Ammon's horn (tissue), 1 donor: ENCODE results near the gene CAPS2.

ENCODE experiments used
- DNase-seq: peaks from one replicate; pipeline ENCODE4 v3.0.0-alpha.2; 2016; ENCODE audit warnings: low spot score

CAPS2 gene

DNA sequence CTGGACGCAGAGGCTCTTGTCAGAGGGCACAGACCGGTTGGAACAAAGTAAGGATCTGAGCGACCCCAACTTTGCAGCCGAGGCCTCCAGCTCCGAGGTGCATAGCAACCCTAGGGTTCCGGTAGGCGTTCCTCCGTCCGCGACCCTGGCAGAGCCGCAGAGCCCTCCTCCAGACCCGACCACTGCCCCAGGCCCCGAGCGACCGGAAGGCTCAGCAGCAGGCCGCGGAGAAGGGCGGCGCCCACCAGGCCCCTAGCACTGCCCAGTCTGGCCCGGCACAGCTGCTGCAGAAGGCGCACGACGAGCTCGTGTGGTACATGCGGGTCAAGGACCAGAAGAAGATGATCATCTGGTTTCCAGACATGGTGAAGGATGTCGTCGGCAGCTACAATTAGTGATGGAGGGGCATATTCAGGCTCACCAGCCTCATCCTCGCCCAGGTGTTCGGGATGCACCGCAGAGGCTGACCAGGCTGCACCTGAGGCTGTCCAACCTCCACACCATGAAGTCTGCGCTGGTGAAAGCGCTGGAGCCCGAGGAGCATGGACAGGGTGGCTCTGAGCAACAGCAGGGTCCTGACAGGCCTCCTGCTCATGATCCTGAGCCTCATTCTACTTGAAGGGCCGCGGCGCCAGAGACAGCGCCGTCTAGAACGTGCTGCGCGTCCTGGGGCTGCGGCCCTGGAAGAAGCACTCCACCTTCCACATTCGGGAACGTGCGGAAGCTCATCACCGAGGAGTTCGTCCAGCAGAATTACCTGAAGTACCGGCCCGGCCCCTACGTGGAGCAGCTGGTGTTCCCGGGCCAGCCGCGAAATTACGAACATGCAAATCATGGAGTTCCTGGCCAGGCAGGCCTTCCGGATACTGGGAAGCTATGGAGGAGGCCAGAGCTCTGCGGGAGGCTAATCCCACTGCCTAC is 24.5 kb downstream of the CAPS2 start:
- no peak for DNase-seq

DNA sequence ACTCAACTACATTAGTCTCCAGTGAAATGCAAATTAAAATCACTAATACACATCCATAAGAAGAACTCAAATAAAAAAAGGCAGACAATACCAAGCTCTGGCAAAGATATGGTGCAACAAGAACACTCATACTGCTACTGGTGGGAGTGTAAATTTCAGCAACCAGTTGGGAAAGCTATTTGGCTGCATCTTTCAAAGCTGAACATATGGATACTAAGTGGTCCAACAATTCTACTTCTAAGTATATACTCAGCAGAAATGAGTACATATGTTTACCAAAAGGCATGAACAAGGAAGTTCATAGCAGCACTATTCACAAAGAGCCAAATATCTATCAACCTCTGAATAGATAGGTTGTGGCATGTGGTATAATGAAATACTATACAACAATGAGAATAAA is 27.3 kb downstream of the CAPS2 start:
- DNase-seq = no peak

DNA sequence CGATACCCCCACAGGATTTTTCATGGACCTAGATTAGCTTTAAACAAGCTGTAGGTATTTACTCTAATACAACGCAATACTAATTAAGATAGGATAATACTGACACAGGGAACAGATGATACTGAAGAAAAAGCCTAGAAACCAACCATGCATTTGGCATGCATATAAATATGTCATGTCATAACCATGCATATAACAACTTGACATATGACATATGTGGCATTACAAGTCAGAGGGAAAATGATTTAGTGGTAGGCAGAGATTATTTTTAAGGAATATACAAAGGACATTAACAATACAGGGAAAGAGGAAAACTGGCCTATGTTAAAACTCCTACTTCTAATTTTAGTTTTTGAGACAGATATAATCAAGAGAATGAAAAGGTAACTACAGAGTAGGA is 27.9 kb downstream of the CAPS2 start:
- no peak for DNase-seq

DNA sequence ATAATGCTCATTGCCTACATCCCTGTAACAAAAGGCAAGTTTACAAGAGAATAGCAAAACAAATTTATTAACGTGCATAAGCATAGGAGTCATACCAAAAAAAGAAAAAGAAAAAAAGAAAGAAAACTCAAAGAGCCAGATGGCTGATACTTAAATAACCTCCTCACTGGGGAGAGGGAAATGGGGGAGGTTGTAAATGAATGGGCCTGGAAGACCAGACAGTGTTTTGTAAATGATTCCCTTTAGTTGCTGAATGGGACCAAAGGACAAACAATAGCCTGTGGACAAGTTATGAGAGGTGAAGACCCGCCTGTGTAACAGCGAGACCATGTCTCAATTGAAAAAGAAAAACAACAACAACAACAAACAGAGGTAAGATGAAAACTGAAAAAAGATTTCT is 35.3 kb downstream of the CAPS2 start:
- DNase-seq = no peak

DNA sequence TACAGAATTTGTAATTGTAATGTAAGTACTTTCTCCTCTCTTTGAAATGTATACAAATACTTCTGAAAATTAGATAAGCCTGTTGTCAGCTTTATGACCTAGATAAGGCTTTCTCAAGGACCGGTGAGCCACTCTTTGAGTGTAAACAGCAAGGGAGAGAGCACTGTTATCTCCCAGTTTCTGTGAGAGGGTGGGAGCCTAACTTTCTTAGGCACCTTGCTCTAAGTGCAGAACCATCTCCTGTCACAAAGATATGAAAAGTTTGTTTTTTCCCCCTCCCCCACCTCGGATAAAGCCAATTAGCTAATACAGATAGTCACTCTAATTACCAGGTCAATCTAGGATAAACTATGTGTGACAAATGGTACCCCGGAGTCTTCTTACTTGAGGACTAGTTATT is 35.8 kb downstream of the CAPS2 start:
- no peak for DNase-seq

DNA sequence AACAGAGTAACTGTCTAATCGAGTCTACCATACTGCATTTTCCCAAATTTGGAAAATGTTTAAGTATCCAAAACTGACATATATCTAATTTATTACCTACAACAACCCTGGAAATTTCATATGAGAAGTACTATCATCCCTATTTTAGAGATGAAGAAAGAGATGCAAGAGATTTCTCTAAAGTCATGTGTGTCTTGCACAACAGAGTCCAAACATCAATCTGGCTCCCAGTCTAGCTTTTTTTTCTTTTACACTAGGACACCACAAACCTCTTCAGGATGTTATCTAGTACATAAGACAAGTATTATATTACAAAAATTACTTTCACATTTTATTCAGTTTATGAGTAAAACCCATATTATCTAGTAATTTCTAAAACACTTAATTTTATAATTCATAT is 39.1 kb downstream of the CAPS2 start:
- DNase-seq = no peak

DNA sequence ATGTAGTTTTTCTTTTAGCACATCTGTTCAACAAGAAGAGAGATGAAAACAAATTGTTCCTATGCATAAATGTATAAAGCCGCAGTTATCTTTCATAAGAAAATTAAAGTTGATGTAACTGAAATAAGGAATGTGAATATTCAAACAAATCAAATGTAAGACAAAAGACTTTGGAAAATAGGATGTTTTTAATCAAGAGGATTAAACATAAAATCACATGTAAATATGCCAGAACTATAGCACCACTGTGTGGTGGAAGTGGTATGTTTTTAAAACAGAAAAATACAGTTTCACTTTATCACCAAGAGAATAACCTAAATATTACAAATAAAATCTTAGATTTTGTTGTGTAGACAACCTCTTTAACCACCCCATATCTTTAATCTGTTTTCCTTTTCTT is 40.4 kb downstream of the CAPS2 start:
- DNase-seq = no peak

DNA sequence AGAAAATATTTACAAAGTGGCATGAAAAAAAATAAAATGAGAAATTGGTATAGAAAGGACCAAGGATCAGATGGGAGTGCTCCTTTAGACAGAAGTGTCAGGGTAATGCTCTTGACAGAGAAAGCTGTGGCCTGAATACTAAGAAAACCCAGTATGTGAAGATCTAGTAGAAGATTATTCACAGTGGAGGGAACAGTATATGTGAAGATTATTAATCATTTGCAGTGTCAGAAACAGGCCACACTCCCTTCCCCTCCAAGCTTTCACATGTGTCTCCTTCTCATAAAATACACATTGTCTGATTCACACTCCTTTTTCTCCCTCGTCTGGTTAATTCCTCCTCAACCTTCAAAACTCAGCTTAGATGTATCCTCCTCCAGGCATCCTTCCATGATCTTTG is 41.3 kb downstream of the CAPS2 start:
- no peak for DNase-seq

DNA sequence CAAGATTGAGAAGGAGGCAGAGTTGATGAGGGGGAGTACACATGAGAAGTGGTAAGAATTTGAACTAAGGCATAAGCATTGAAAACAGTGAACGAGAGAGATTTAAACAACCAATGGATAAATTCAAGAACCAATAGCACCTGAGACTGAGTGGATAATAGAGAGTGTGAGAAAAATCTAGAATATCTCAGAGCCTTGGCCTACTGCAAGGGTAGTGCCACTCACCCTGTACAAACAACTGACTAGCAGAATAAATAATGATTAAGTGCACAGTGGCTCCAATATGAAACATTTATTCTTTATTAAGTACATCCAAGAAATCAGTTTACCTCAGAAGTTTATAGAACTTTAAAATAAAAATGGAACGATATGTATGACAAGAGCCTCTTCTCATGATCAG is 54.4 kb downstream of the CAPS2 start:
- no peak for DNase-seq

DNA sequence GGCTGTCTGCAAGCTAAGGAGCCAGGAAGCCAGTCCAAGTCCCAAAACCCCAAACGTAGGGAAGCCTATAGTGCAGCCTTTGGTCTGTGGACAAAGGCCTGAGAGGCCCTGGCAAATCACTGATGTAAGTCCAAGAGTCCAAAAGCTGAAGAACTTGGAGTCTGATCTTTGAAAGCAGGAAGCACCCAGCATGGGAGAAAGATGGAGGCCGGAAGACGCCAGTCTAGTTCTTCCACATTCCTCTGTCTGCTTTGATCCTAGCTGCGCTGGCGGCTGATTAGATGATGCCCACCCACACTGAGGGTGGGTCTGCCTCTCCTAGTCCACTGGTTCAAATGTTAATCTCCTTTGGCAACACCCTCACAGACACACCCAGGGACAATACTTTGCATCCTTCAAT is 58.5 kb downstream of the CAPS2 start:
- no peak for DNase-seq

DNA sequence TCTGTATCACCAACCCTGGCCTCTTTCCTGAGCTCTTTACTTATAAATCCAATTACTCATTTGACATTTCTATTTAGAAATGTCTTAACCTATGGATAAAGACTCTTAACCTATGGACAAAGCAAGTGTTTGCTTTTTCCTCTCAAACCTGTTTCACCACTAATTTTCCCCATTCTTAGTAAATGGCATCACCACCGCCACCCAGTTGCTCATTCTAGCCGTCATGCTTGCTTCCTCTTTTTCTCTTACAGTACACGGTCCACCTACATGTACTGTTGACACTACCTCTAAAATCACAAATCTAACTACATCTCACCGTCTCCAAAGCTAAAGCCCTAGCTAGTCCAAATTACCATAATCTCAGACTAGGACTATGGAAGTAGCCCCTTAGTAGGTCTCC is 60.0 kb downstream of the CAPS2 start:
- no peak for DNase-seq

DNA sequence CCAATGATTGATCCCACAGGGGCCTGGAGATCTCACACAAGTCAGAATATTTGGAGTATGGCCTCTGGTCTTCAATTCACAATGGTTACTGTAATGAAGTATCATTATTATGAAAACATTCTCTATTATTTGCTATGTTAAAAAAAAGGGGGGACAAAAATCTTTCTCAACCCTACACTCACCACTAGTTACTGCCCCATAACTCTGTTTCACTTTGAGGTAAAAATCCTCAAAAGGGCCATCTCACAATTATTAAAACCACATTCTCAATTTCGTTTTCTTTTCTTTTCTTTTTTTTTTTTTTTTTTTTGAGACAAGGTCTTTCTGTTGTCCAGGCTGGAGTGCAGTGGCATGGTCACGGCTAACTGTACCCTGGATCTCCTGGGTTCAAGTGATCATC is 60.9 kb downstream of the CAPS2 start:
- DNase-seq = no peak

DNA sequence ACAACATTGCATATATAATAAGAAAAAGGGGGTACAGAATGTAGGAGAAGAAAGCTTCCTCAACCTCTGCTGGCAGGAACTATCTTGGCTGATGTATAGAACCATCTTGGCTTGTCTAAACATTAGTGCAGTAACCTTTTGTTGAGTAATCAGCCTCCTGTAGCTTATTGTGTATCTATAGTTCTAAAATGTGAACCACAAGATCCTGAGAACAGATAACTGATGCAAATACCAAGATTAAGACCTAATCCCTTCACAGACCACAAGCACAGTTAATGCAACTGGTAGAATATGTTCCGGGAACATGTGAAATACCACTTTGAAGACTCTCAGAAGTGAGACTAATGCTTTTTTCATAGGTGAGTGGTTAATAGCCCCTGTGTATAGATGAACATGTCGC is 69.8 kb downstream of the CAPS2 start:
- no peak for DNase-seq

DNA sequence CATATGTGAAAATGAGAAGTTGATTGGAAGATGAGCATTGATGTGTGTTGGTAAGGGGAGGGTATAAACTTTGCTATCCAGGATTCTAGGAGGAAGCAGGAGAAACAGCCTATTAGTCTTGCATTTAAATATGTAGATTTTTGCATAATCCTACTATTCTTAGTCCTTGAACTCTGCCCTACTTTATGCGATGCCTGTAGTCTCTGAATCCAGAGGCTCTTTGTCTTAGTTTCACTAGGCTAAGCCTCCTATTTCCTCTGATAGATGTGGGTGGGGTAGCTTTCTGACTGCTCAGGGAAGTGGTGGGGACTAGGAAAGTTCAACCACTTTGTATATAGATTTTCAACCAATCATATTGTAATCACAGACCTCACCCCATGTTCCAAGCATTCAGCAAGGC is 71.0 kb downstream of the CAPS2 start:
- DNase-seq = no peak

DNA sequence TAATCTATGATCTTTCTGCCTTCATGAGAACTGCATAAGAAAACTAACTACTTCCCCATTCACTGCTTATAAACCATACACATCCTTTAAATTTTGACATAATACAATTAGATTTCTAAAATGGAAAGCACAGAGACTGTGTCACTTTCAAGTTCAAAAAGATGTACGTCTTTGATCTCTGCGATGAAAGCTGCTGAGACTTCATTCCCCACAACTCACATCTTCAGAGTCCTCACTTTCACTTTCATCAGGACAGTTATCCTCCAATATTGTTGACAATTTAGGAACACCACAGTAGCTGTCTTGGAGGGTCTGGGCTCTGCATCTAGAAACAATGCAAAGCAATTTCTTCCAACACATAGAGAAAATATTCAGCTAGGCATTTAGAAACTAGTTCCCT is 72.6 kb downstream of the CAPS2 start:
- DNase-seq = no peak

DNA sequence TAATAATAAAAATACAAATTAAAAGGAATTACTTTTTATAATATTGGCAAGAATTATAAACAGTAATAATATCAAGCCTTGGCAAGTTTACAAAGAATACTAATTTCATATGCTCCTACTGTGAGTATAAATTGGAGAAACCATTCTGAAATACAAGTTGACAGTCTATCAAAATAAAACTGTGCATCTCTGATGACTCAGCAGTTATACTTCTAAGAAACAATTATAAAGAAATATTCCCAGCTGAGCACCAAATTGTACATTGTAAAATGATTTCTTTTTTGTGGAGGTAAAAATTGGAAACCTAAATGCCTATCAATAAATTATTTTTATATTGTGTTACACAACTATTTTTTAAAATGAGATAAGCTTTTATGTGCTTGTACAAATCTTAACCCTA is 85.0 kb downstream of the CAPS2 start:
- DNase-seq = no peak

DNA sequence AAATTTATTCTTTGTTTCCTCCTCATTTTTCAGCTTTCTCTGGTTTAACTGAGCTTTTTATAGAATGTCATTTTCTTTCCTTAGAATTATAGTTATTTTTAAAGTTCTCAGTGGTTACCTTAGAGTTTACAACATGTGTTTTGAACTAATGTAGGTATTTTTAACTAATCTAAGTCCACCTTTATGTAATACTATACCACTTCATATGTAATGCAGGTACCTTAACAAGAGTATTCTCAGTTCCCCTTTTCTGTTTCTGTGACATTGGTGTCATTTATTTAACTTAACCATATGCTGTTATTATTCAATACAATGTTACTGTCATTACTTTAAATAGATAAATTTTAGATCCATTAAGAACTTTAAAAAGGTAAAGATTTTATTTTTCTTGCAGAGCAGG is 90.1 kb downstream of the CAPS2 start:
- no peak for DNase-seq

DNA sequence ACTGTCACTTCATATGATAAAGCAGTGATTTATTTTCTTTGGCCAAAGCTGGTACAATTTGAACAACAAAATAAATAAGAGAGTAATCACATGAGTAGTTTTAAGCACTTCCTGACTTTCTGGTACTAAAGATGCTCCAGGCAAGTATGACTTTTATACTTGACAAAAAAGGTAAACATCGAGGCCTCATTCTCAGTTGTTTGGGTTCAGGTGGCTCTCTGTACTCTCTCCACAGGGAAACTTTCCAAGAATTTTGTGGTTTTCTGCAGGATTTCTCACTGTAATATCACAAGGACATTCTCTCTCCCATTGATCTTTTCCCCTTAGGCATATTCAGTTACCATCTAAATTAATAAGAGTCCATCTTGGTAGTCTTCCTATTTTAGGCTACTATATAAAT is 93.9 kb downstream of the CAPS2 start:
- DNase-seq = no peak

DNA sequence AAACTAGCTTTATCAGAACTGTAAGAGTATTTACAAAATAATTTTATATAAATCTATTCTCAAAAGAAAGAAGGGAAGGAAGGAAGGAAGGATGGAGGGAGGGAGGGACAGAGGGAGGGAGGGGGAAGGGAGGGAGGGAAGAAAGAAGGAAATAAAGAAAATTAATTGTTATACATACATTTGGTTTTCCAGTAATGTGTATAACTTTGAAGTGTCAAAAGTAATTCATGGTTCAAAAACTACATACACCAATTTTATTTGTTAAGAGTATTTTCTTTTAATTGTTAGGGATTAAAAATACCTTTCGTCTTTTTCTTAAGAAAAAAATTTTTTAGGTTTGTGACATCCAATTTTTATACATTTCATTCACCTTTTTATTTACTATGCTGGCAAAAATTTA is 103.0 kb downstream of the CAPS2 start:
- DNase-seq = no peak
